HepG2 (cell line): ENCODE measurements around the gene SLC2A10. TPM values are rescaled to one million over a fixed set of nuclear protein-coding genes. Genes with fewer than 3 reads are reported as not detected.

Source experiments
- ATAC-seq: fragments of 200-7000 bp; cut with Tn5 transposase; 3 replicates; pipeline ENCODE4 v1.9.1; 2020; ENCODE audit warnings: mild to moderate bottlenecking, moderate library complexity
- BruUV-seq: library from RNA; stranded (reverse); fragments of 400-500 nt; replicated peaks from 2 replicates; lab custom pipeline; 2021; lab: Mats Ljungman, UMichigan
- CTCF ChIA-PET: fragments of 300-600 bp; formaldehyde crosslinking; extraction: SDS; loops from one replicate; lab custom pipeline; 2021; ENCODE audit warnings: low total read pairs, inconsistent platforms, low intra/inter-chr PET ratio; lab: Yijun Ruan, JAX
- POLR2A ChIA-PET: fragments of 350-600 bp; sonication (Branson Sonifier 250); formaldehyde crosslinking; loops from one replicate; lab custom pipeline; 2020; ENCODE audit warnings: antibody characterized with exemption, inconsistent platforms; lab: Yijun Ruan, JAX
- DNase-seq: peaks from one replicate; pipeline ENCODE4 v3.0.0-alpha.2; 2015; ENCODE audit warnings: low spot score
- FAIRE-seq: peaks from 3 replicates; lab custom pipeline; 2011; peaks lifted over from hg19 to GRCh38; lab: Jason Lieb, UNC
- H2AFZ ChIP-seq: one replicate; pipeline ENCODE4 v1.6.1; 2011; ENCODE audit warnings: low read length, inconsistent platforms
- H3K27ac ChIP-seq: fragments of 300-600 bp; 3 replicates; pipeline ENCODE4 v1.8.0; 2011; ENCODE audit warnings: mixed run types, mild to moderate bottlenecking, mixed read lengths, low read length, inconsistent platforms; ENCODE audit not compliant: insufficient read depth; ENCODE audit errors: extremely low read length
- H3K27me3 ChIP-seq, 2 experiments: fragments of 200-600 bp in 1 of 2; 2 replicates in 1 of 2; 3 replicates in 1 of 2; pipeline versions ENCODE4 v1.6.0 to v1.8.0; 2011; ENCODE audit warnings: low read length in 2 of 2, mild to moderate bottlenecking in 2 of 2, moderate library complexity in 2 of 2, inconsistent platforms in 1 of 2; ENCODE audit not compliant: insufficient read depth in 2 of 2, control insufficient read depth in 1 of 2
- H3K36me3 ChIP-seq, 2 experiments: fragments of 200-600 bp in 1 of 2; replicated peaks in 1 of 2; 2 replicates in 1 of 2; 3 replicates in 1 of 2; pipeline versions ENCODE4 v1.5.1 to v1.8.0; 2011; ENCODE audit warnings: low read length in 2 of 2, inconsistent platforms in 1 of 2; ENCODE audit not compliant: insufficient read depth in 2 of 2, control insufficient read depth in 1 of 2
- H3K4me1 ChIP-seq: 2 replicates; pipeline ENCODE4 v1.5.1; 2012; ENCODE audit warnings: low read length, inconsistent platforms; ENCODE audit not compliant: insufficient read depth
- H3K4me2 ChIP-seq: 2 replicates; pipeline ENCODE4 v1.6.0; 2011; ENCODE audit warnings: low read depth, low read length, inconsistent platforms
- H3K4me3 ChIP-seq, 3 experiments: fragments of 200-600 bp in 1 of 3; sonication (generic), shearing (Covaris generic) in 1 of 3; replicated peaks in 1 of 3; 2 replicates each; pipeline ENCODE4 v1.5.1; 2011 to 2016; ENCODE audit warnings: low read length in 3 of 3, inconsistent platforms in 2 of 3, low read depth in 2 of 3, mild to moderate bottlenecking in 2 of 3, control low read depth in 1 of 3, mixed read lengths in 1 of 3; ENCODE audit not compliant: insufficient read depth in 1 of 3
- H3K79me2 ChIP-seq: one replicate; pipeline ENCODE4 v1.6.1; 2011; ENCODE audit warnings: low read length, inconsistent platforms; ENCODE audit not compliant: insufficient read depth
- H3K9ac ChIP-seq: 2 replicates; pipeline ENCODE4 v1.6.0; 2011; ENCODE audit warnings: mild to moderate bottlenecking, low read depth, low read length, inconsistent platforms; ENCODE audit not compliant: insufficient read depth
- H3K9me3 ChIP-seq: 2 replicates; pipeline ENCODE4 v1.5.1; 2012; ENCODE audit warnings: mild to moderate bottlenecking, low read length
- H4K20me1 ChIP-seq: 2 replicates; pipeline ENCODE4 v1.6.0; 2011; ENCODE audit warnings: inconsistent platforms, mild to moderate bottlenecking, low read length, moderate library complexity; ENCODE audit not compliant: insufficient read depth
- ARNTL ChIP-seq: sonication (generic); formaldehyde crosslinking; IDR thresholded peaks from 2 replicates; pipeline ENCODE4 v1.4.0; 2020; ENCODE audit warnings: mild to moderate bottlenecking, missing genetic modification reagents
- ATM ChIP-seq: fragments of 450-650 bp; IDR thresholded peaks from 2 replicates; pipeline ENCODE4 v1.7.1; 2017; ENCODE audit warnings: mild to moderate bottlenecking, borderline replicate concordance
- ELF3 ChIP-seq: IDR thresholded peaks from 2 replicates; pipeline ENCODE4 v1.6.1; 2016; ENCODE audit warnings: missing genetic modification reagents, missing compliant biosample characterization
- NFKB2 ChIP-seq: sonication (generic); formaldehyde crosslinking; IDR thresholded peaks from 2 replicates; pipeline ENCODE4 v1.4.0; 2020; ENCODE audit warnings: missing genetic modification reagents, borderline replicate concordance
- PAF1 ChIP-seq: IDR thresholded peaks from 2 replicates; pipeline ENCODE4 v1.6.1; 2016; ENCODE audit warnings: missing genetic modification reagents, missing compliant biosample characterization
- POLR2AphosphoS2 ChIP-seq: IDR thresholded peaks from 2 replicates; pipeline ENCODE4 v1.6.1; 2011; ENCODE audit warnings: low read depth, low read length, improper control_type of control experiment
- RXRB ChIP-seq: IDR thresholded peaks from 2 replicates; pipeline ENCODE4 v1.6.1; 2016; ENCODE audit warnings: borderline replicate concordance, missing genetic modification reagents, missing compliant biosample characterization
- TBX2 ChIP-seq: sonication (generic); formaldehyde crosslinking; IDR thresholded peaks from 2 replicates; pipeline ENCODE4 v1.5.0; 2020; ENCODE audit warnings: missing genetic modification reagents, mild to moderate bottlenecking, borderline replicate concordance
- ZFX ChIP-seq: sonication (generic); formaldehyde crosslinking; IDR thresholded peaks from 2 replicates; pipeline ENCODE4 v1.4.0; 2020; ENCODE audit warnings: mild to moderate bottlenecking, low read depth, missing genetic modification reagents, moderate library complexity
- ZNF577 ChIP-seq: sonication (generic); formaldehyde crosslinking; IDR thresholded peaks from 2 replicates; pipeline ENCODE4 v1.4.0; 2020; ENCODE audit warnings: mild to moderate bottlenecking, low read depth, missing genetic modification reagents, borderline replicate concordance
- ZNF644 ChIP-seq: IDR thresholded peaks from 2 replicates; pipeline ENCODE4 v1.6.1; 2016; ENCODE audit warnings: low read depth
- ZNF761 ChIP-seq: sonication (generic); formaldehyde crosslinking; conservative IDR thresholded peaks from 2 replicates; pipeline ENCODE4 v1.4.0; 2020; ENCODE audit warnings: mild to moderate bottlenecking, missing genetic modification reagents
- ZNF883 ChIP-seq: sonication (generic); formaldehyde crosslinking; IDR thresholded peaks from 2 replicates; pipeline ENCODE4 v1.5.1; 2020; ENCODE audit warnings: mild to moderate bottlenecking, missing genetic modification reagents; ENCODE audit errors: not compliant biosample characterization
- ZSCAN9 ChIP-seq: IDR thresholded peaks from 2 replicates; pipeline ENCODE4 v1.6.1; 2016; ENCODE audit warnings: borderline replicate concordance
- WGBS: methylation state at CpG from one replicate; pipeline ENCODE4 v1.1.6; 2017; ENCODE audit warnings: low lambda C conversion rate; 5-methylcytosine and 5-hydroxymethylcytosine counted together
- in situ Hi-C: cut with HindIII; loops from 2 replicates; pipeline ENCODE4 v1.10.0; 2017; ENCODE audit warnings: low pct_unique_long_range_greater_than_20kb; ENCODE audit not compliant: extremely low pct_ligation_motif_present
- intact Hi-C: fragments of 100-400 bp; cut with micrococcal nuclease; formaldehyde crosslinking; loops from one replicate; pipeline ENCODE4 v1.10.0; 2022; ENCODE audit not compliant: unreplicated experiment
- polyA plus RNA-seq, 8 experiments: library from polyadenylated mRNA; depleted of rRNA in 3 of 8; stranded (reverse) in 7 of 8; unstranded in 1 of 8; fragments of >200 nt; fragmentation: Illumina TruSeq in 4 of 8; extraction: Trizol in 4 of 8; gene quantifications; 2 replicates each; pipeline versions ENCODE4 v1.2.1 to v1.2.3, GENCODE V29; 2011 to 2016; ENCODE audit warnings: low read depth in 4 of 8, missing spikeins in 1 of 8, mixed read lengths in 1 of 8; ENCODE audit not compliant: insufficient read depth in 1 of 8
- total RNA-seq, 5 experiments: library from RNA; depleted of rRNA; stranded (reverse); fragments of >200 nt; fragmentation: Illumina TruSeq; extraction: Trizol; gene quantifications; 2 replicates each; pipeline ENCODE4 v1.2.3, GENCODE V29; 2016; ENCODE audit warnings: low read depth in 1 of 5
- TF ChIP-seq, protein P1 (sequence below): sonication (generic); formaldehyde crosslinking; IDR thresholded peaks from 2 replicates; pipeline ENCODE4 v1.4.0; 2020; ENCODE audit warnings: missing genetic modification reagents
- TF ChIP-seq, protein P2 (sequence below), 2 experiments: fragments of 450-650 bp in 1 of 2; sonication (generic) in 1 of 2; formaldehyde crosslinking; IDR thresholded peaks; 2 replicates each; pipeline versions ENCODE4 v1.5.0 to v1.8.0; 2020 to 2022; ENCODE audit warnings: mild to moderate bottlenecking in 1 of 2, missing genetic modification reagents in 1 of 2
- TF ChIP-seq, protein P3 (sequence below): sonication (generic); formaldehyde crosslinking; conservative IDR thresholded peaks from 2 replicates; pipeline ENCODE4 v1.5.0; 2020; ENCODE audit warnings: missing genetic modification reagents
- TF ChIP-seq, protein P4 (sequence below): sonication (generic); formaldehyde crosslinking; IDR thresholded peaks from 2 replicates; pipeline ENCODE4 v1.8.0; 2023; ENCODE audit warnings: mild to moderate bottlenecking, missing genetic modification reagents
- TF ChIP-seq, protein P5 (sequence below): sonication (generic); formaldehyde crosslinking; IDR thresholded peaks from 2 replicates; pipeline ENCODE4 v1.4.0; 2020; ENCODE audit warnings: missing genetic modification reagents; ENCODE audit errors: not compliant biosample characterization

SLC2A10 gene
- total and polyA plus RNA-seq, 2 of the 13 experiments (the other 11 are each of a cell fraction or from before 2014, with no cell fraction given): 16.0 to 18.4 TPM

DNA sequence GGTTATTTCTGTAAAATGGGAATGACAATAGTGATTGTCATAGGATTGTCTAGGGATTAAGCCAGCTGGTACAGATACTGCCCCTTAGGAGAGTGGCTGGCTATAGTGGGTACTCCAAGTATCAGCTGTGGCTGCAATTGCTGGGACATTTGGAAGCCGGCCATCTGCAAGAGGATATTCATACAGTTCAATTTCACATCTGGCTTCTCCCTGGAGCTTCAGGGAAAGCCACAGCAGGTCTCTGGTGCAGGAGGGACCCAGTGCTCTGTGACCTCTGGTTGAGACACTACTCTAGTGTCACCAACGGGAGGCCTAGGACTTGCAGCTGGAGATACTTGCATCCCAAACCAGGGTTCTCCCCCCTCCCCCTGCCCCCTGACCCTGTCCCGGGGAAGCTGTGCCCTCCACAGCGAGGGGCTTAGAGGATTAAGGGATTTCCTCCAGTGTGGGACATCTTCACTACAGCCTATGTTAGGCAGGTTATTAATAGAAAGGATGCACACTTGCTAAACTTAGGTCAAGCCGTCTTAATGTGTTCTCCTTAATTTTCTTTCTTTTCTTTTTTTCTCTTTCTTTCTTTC is 2.7 kb downstream of the SLC2A10 start:
- no peak overlapping the region for H2AFZ ChIP-seq
- no peak overlapping the region for H3K27ac ChIP-seq
- no peak for FAIRE-seq
- no peaks in the 10 kb centered on the region; a peak in 1 of 5 replicates for H3K36me3 ChIP-seq
- no peaks in the 10 kb centered on the region for H3K9me3 ChIP-seq
- no peaks in the 10 kb centered on the region for H4K20me1 ChIP-seq
- no peak overlapping the region for H3K9ac ChIP-seq
- no peaks in the 10 kb centered on the region; a peak in 2 of 5 replicates for H3K27me3 ChIP-seq
- in situ Hi-C loops (no loop called here), intact Hi-C loops (no loop called here)
- no peak for DNase-seq
- 91% methylated on average over 5 of the region's 5 CpGs for WGBS
- no peak for ATAC-seq
- CTCF ChIA-PET: no interaction called here
- peaks cover 8% of the 10 kb centered on the region for H3K79me2 ChIP-seq
- BruUV-seq: no TSS peak
- no peak overlapping the region for H3K4me3 ChIP-seq
- POLR2A ChIA-PET: no interaction called here
- no peak overlapping the region for H3K4me2 ChIP-seq
- peaks cover 75% of the 10 kb centered on the region for H3K4me1 ChIP-seq
- TF ChIP-seq ZNF644 (CRISPR knock-in tag) (no peak), NFKB2 (CRISPR knock-in tag) (no peak), ZNF577 (CRISPR knock-in tag) (no peak), ZSCAN9 (no peak), ZNF761 (CRISPR knock-in tag) (no peak), POLR2AphosphoS2 (no peak), PAF1 (CRISPR knock-in tag) (no peak), ARNTL (no peak), ZNF883 (CRISPR knock-in tag) (no peak), ZFX (CRISPR knock-in tag) (no peak), ATM (no peak), ELF3 (CRISPR knock-in tag) (no peak), RXRB (CRISPR knock-in tag) (no peak), TBX2 (no peak)
- TF ChIP-seq, protein P1, sequence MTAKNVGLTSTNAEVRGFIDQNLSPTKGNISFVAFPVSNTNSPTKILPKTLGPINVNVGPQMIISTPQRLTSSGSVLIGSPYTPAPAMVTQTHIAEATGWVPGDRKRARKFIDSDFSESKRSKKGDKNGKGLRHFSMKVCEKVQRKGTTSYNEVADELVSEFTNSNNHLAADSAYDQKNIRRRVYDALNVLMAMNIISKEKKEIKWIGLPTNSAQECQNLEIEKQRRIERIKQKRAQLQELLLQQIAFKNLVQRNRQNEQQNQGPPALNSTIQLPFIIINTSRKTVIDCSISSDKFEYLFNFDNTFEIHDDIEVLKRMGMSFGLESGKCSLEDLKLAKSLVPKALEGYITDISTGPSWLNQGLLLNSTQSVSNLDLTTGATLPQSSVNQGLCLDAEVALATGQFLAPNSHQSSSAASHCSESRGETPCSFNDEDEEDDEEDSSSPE (CRISPR knock-in tag): no peak
- TF ChIP-seq, protein P2, sequence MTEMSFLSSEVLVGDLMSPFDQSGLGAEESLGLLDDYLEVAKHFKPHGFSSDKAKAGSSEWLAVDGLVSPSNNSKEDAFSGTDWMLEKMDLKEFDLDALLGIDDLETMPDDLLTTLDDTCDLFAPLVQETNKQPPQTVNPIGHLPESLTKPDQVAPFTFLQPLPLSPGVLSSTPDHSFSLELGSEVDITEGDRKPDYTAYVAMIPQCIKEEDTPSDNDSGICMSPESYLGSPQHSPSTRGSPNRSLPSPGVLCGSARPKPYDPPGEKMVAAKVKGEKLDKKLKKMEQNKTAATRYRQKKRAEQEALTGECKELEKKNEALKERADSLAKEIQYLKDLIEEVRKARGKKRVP (CRISPR knock-in tag; IDR thresholded peaks at IDR 0.05): no peak
- TF ChIP-seq, protein P3, sequence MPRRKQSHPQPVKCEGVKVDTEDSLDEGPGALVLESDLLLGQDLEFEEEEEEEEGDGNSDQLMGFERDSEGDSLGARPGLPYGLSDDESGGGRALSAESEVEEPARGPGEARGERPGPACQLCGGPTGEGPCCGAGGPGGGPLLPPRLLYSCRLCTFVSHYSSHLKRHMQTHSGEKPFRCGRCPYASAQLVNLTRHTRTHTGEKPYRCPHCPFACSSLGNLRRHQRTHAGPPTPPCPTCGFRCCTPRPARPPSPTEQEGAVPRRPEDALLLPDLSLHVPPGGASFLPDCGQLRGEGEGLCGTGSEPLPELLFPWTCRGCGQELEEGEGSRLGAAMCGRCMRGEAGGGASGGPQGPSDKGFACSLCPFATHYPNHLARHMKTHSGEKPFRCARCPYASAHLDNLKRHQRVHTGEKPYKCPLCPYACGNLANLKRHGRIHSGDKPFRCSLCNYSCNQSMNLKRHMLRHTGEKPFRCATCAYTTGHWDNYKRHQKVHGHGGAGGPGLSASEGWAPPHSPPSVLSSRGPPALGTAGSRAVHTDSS: no peak
- TF ChIP-seq, protein P4, sequence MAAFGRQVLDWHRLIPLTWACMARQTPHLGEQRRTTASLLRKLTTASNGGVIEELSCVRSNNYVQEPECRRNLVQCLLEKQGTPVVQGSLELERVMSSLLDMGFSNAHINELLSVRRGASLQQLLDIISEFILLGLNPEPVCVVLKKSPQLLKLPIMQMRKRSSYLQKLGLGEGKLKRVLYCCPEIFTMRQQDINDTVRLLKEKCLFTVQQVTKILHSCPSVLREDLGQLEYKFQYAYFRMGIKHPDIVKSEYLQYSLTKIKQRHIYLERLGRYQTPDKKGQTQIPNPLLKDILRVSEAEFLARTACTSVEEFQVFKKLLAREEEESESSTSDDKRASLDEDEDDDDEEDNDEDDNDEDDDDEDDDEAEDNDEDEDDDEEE (CRISPR knock-in tag): no peak
- TF ChIP-seq, protein P5, sequence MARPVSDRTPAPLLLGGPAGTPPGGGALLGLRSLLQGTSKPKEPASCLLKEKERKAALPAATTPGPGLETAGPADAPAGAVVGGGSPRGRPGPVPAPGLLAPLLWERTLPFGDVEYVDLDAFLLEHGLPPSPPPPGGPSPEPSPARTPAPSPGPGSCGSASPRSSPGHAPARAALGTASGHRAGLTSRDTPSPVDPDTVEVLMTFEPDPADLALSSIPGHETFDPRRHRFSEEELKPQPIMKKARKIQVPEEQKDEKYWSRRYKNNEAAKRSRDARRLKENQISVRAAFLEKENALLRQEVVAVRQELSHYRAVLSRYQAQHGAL: no peak
